Natural killer cell (primary cell): ENCODE results near the gene RGCC. TPM values are rescaled to one million over a fixed set of nuclear protein-coding genes. Genes with fewer than 3 reads are reported as not detected.

Experiments used
- ATAC-seq, 3 donors: fragments of 150-1000 bp in 2 of 3; fragments of 200-7000 bp in 1 of 3; cut with Tn5 transposase; 1 replicate in 1 of 3; 2 replicates in 2 of 3; pipeline ENCODE4 v1.10.0; 2021; ENCODE audit warnings: mild to moderate bottlenecking in 2 of 3, moderate library complexity in 2 of 3
- DNase-seq, 2 donors: peaks; one replicate each; pipeline versions ENCODE4 v3.0.0 to v3.0.0-alpha.2; 2013 to 2021; ENCODE audit warnings: mixed read lengths in 1 of 2
- H3K27ac ChIP-seq: one replicate; pipeline ENCODE4 v1.5.1; 2013; ENCODE audit warnings: mild to moderate bottlenecking, low read length
- H3K27me3 ChIP-seq: one replicate; pipeline ENCODE4 v1.6.1; 2013; ENCODE audit warnings: low read length; ENCODE audit not compliant: control insufficient read depth, insufficient read depth
- H3K36me3 ChIP-seq: one replicate; pipeline ENCODE4 v1.6.1; 2013; ENCODE audit warnings: low read length; ENCODE audit not compliant: control insufficient read depth, insufficient read depth
- H3K4me1 ChIP-seq: one replicate; pipeline ENCODE4 v1.6.1; 2013; ENCODE audit warnings: low read length; ENCODE audit not compliant: control insufficient read depth, insufficient read depth
- H3K4me3 ChIP-seq: one replicate; pipeline ENCODE4 v1.5.1; 2013; ENCODE audit warnings: low read length
- H3K9me3 ChIP-seq: one replicate; pipeline ENCODE4 v1.6.1; 2013; ENCODE audit warnings: low read length; ENCODE audit not compliant: control insufficient read depth, insufficient read depth
- H3K27ac Mint-ChIP-seq, 2 donors: one replicate each; pipeline ENCODE4 v1.8.0; 2022; ENCODE audit warnings: mild to moderate bottlenecking in 2 of 2, mixed read lengths in 2 of 2, moderate library complexity in 1 of 2
- H3K27me3 Mint-ChIP-seq, 2 donors: one replicate each; pipeline ENCODE4 v1.8.0; 2022; ENCODE audit warnings: low read depth in 2 of 2, mixed read lengths in 2 of 2
- H3K36me3 Mint-ChIP-seq: one replicate; pipeline ENCODE4 v1.8.0; 2022; ENCODE audit warnings: mixed read lengths
- H3K4me1 Mint-ChIP-seq, 2 donors: one replicate each; pipeline ENCODE4 v1.8.0; 2022; ENCODE audit warnings: mixed read lengths in 2 of 2
- H3K4me3 Mint-ChIP-seq: one replicate; pipeline ENCODE4 v1.8.0; 2022; ENCODE audit warnings: mild to moderate bottlenecking, moderate library complexity, mixed read lengths
- H3K9me3 Mint-ChIP-seq, 2 donors: one replicate each; pipeline ENCODE4 v1.8.0; 2022; ENCODE audit warnings: mixed read lengths in 2 of 2
- WGBS: methylation state at CpG from one replicate; pipeline ENCODE4 v1.1.7; 2013; ENCODE audit warnings: missing lambda C conversion rate; ENCODE audit not compliant: insufficient coverage; 5-methylcytosine and 5-hydroxymethylcytosine counted together
- intact Hi-C: fragments of 100-400 bp; cut with micrococcal nuclease; formaldehyde crosslinking; loops from one replicate; pipeline ENCODE4 v1.14.2; 2022
- total RNA-seq, 4 donors: library from RNA; stranded (reverse); fragments of 120-200 nt in 1 of 4; gene quantifications; one replicate each; pipeline versions ENCODE4 v1.2.3 to v1.2.4, GENCODE V29; 2013 to 2022
- TF ChIP-seq, protein P1 (sequence below): fragments of 200-600 bp; IDR thresholded peaks from one replicate; pipeline ENCODE4 v1.8.0; 2022; ENCODE audit warnings: antibody characterized with exemption

RGCC gene
- total RNA-seq, 3 donors from 2014 or later (not counting 1 experiment from before 2014, with no cell fraction given): 61.7 to 306 (median 85.4) TPM

DNA sequence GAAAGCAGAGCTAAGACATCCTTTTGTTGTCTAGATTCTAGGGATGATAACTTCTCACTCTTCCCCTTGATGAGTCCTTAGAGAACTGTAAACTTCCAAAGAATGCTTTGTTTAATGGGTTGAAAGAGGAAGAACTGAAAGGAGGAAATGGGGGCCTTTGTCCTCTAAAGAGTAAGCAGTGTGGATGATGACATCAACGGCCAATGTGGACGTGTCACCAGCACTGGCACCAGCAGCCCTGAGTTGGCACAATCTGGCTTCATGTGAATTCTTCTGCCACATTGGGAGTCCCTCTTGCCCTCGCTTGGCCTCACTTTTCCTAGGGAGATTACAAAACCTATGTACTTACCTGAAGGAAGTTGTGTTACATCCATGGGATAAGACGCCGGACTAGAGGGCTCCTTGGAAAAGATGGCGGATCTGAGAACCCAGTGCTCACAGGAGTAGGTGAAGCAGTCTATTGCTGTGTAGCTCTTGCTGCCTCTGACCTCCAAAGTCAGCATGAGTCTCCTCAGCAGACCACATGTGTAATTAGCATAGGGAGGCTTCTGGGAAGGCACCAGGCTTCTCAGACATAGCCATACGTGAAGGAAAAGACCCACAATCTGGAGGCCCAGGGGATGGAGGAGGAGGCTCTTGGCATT is 62.8 kb downstream of the RGCC start:
- no peaks in the 10 kb centered on the region for H3K27me3 ChIP-seq
- no peaks in the 10 kb centered on the region for H3K36me3 Mint-ChIP-seq
- no peak overlapping the region for H3K27ac Mint-ChIP-seq
- TF ChIP-seq, protein P1, sequence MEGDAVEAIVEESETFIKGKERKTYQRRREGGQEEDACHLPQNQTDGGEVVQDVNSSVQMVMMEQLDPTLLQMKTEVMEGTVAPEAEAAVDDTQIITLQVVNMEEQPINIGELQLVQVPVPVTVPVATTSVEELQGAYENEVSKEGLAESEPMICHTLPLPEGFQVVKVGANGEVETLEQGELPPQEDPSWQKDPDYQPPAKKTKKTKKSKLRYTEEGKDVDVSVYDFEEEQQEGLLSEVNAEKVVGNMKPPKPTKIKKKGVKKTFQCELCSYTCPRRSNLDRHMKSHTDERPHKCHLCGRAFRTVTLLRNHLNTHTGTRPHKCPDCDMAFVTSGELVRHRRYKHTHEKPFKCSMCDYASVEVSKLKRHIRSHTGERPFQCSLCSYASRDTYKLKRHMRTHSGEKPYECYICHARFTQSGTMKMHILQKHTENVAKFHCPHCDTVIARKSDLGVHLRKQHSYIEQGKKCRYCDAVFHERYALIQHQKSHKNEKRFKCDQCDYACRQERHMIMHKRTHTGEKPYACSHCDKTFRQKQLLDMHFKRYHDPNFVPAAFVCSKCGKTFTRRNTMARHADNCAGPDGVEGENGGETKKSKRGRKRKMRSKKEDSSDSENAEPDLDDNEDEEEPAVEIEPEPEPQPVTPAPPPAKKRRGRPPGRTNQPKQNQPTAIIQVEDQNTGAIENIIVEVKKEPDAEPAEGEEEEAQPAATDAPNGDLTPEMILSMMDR: no peak
- 83% methylated on average over 7 of the region's 7 CpGs for WGBS
- H3K27me3 Mint-ChIP-seq: no peaks in the 10 kb centered on the region
- intact Hi-C loops: no loop called here
- no peaks in the 10 kb centered on the region for H3K4me1 Mint-ChIP-seq
- no peak for ATAC-seq
- no peak for DNase-seq
- H3K9me3 ChIP-seq: no peaks in the 10 kb centered on the region
- no peaks in the 10 kb centered on the region for H3K36me3 ChIP-seq
- H3K4me3 ChIP-seq: no peak overlapping the region
- H3K4me3 Mint-ChIP-seq: no peak overlapping the region
- no peaks in the 10 kb centered on the region for H3K9me3 Mint-ChIP-seq
- no peaks in the 10 kb centered on the region for H3K4me1 ChIP-seq
- H3K27ac ChIP-seq: no peak overlapping the region

Other genes starting within 250 kb of the RGCC start
- gene MTRF1, start 194.0 kb upstream of the RGCC start, total RNA-seq: 10 to 100 TPM; 20.3 to 24.1 (median 24.0) TPM
- gene NAA16, start 146.3 kb upstream of the RGCC start, total RNA-seq: 10 to 100 TPM; 49.4 to 55.3 (median 53.1) TPM